Measurements from ENCODE around the gene VWA2.

Gene VWA2

DNA sequence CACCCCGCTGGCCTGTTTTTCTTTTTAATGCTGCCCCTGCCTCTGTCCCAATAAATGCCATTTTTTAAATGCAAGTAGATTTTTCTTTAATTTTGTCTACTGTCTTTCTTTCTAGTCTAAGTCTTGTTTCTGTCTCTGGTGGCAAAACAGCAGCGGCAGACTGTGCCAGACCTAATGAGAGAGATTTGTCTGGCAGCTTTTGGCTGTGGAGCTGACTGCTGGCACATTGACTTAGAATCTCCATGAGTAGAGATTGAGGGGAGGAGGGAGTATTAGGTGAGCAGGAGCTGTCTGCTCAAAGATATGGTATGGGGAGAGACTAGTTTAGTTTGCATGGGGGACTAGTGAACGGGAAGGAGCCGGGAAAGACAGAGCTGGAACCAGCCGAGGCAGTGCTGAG, 13.0 kb downstream of the VWA2 start:
- TF ChIP-seq ZC3H10 (CRISPR knock-in tag; IDR thresholded peaks at IDR 0.05), result no peak
- TF ChIP-seq RARB (CRISPR knock-in tag; IDR thresholded peaks at IDR 0.05), result no peak
- no peak for TF ChIP-seq PPARA (CRISPR knock-in tag; IDR thresholded peaks at IDR 0.05; ENCODE audit: borderline replicate concordance)
- TF ChIP-seq ZFP3 (CRISPR knock-in tag; IDR thresholded peaks at IDR 0.05), result no peak
- TF ChIP-seq ZNF8 (CRISPR knock-in tag; IDR thresholded peaks at IDR 0.05), result no peak
- no peak for TF ChIP-seq ZNF70 (CRISPR knock-in tag; IDR thresholded peaks at IDR 0.05)
- TF ChIP-seq, protein P1, sequence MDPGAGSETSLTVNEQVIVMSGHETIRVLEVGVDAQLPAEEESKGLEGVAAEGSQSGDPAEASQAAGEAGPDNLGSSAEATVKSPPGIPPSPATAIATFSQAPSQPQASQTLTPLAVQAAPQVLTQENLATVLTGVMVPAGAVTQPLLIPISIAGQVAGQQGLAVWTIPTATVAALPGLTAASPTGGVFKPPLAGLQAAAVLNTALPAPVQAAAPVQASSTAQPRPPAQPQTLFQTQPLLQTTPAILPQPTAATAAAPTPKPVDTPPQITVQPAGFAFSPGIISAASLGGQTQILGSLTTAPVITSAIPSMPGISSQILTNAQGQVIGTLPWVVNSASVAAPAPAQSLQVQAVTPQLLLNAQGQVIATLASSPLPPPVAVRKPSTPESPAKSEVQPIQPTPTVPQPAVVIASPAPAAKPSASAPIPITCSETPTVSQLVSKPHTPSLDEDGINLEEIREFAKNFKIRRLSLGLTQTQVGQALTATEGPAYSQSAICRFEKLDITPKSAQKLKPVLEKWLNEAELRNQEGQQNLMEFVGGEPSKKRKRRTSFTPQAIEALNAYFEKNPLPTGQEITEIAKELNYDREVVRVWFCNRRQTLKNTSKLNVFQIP (CRISPR knock-in tag; IDR thresholded peaks at IDR 0.05; ENCODE audit: borderline replicate concordance, low read depth), result no peak
- no peak for TF ChIP-seq TCF4 (CRISPR knock-in tag; IDR thresholded peaks at IDR 0.05; ENCODE audit: borderline replicate concordance)
- TF ChIP-seq TOX (CRISPR knock-in tag; IDR thresholded peaks at IDR 0.05; ENCODE audit: borderline replicate concordance), result no peak
- TF ChIP-seq ISL1 (CRISPR knock-in tag; IDR thresholded peaks at IDR 0.05), result no peak
- no peak for TF ChIP-seq ARNTL (CRISPR knock-in tag; IDR thresholded peaks at IDR 0.05; ENCODE audit: borderline replicate concordance, low read depth)
- TF ChIP-seq BACH2 (CRISPR knock-in tag; IDR thresholded peaks at IDR 0.05; ENCODE audit: borderline replicate concordance), result no peak
- TF ChIP-seq ZFP30 (CRISPR knock-in tag; IDR thresholded peaks at IDR 0.05), result no peak
- TF ChIP-seq, protein P2, sequence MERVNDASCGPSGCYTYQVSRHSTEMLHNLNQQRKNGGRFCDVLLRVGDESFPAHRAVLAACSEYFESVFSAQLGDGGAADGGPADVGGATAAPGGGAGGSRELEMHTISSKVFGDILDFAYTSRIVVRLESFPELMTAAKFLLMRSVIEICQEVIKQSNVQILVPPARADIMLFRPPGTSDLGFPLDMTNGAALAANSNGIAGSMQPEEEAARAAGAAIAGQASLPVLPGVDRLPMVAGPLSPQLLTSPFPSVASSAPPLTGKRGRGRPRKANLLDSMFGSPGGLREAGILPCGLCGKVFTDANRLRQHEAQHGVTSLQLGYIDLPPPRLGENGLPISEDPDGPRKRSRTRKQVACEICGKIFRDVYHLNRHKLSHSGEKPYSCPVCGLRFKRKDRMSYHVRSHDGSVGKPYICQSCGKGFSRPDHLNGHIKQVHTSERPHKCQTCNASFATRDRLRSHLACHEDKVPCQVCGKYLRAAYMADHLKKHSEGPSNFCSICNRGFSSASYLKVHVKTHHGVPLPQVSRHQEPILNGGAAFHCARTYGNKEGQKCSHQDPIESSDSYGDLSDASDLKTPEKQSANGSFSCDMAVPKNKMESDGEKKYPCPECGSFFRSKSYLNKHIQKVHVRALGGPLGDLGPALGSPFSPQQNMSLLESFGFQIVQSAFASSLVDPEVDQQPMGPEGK (CRISPR knock-in tag; IDR thresholded peaks at IDR 0.05; ENCODE audit: borderline replicate concordance), result no peak
- ATAC-seq, result no peak

DNA sequence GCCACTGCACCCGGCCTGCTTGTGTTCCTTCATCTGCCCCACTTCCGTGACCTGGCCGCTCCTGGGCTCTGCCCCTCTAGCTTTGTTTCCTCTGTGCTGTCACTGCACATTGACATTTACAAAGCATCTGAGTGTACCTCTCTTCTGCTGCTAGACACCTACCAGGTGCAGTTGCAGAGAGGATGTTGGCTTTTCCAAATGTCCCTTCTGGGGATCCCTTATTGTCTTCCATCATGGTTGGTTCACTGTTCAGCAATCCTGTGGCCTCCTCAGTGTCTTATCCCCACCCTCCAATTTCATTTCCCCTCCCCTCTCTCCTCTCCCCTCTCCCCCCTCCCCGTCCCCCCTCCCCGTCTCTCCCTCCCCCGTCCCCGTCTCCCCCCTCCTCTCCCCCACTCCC, 13.8 kb downstream of the VWA2 start:
- ATAC-seq, result peak; percentile 31; the same call in 2 of the 3 replicates
- TF ChIP-seq ZNF565 (CRISPR knock-in tag; conservative IDR thresholded peaks at IDR 0.05; ENCODE audit: low read depth), result no peak

DNA sequence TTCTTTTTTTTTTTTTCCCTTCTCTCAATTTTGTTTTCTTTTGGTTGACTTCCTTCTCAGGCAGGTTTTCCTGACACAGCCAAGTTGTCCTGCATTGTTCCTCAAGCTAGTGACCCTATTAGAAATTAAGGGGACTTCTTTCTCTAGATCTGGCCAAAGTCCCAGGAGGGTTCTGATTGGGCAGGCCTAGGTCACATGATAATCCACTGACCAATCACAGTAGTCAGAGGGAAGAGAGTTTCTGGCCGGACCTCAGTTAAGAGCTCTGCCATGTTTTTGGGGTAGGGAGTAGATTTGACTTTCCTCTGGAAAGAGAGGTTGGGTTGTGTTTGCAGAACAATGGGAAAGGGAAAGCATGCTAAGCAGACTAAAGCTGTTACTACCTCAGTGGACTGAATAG, 16.2 kb downstream of the VWA2 start:
- TF ChIP-seq GLIS3 (CRISPR knock-in tag; IDR thresholded peaks at IDR 0.05) (no peak), ESRRG (CRISPR knock-in tag; IDR thresholded peaks at IDR 0.05) (no peak), ZFP30 (CRISPR knock-in tag; IDR thresholded peaks at IDR 0.05) (no peak), ISL1 (CRISPR knock-in tag; IDR thresholded peaks at IDR 0.05) (no peak), ZC3H10 (CRISPR knock-in tag; IDR thresholded peaks at IDR 0.05) (no peak), ZNF565 (CRISPR knock-in tag; conservative IDR thresholded peaks at IDR 0.05; ENCODE audit: low read depth) (no peak), PPARA (CRISPR knock-in tag; IDR thresholded peaks at IDR 0.05; ENCODE audit: borderline replicate concordance) (no peak), ZNF70 (CRISPR knock-in tag; IDR thresholded peaks at IDR 0.05) (no peak), ZFP3 (CRISPR knock-in tag; IDR thresholded peaks at IDR 0.05) (no peak), OSR1 (CRISPR knock-in tag; IDR thresholded peaks at IDR 0.05) (no peak)
- TF ChIP-seq, protein P3, sequence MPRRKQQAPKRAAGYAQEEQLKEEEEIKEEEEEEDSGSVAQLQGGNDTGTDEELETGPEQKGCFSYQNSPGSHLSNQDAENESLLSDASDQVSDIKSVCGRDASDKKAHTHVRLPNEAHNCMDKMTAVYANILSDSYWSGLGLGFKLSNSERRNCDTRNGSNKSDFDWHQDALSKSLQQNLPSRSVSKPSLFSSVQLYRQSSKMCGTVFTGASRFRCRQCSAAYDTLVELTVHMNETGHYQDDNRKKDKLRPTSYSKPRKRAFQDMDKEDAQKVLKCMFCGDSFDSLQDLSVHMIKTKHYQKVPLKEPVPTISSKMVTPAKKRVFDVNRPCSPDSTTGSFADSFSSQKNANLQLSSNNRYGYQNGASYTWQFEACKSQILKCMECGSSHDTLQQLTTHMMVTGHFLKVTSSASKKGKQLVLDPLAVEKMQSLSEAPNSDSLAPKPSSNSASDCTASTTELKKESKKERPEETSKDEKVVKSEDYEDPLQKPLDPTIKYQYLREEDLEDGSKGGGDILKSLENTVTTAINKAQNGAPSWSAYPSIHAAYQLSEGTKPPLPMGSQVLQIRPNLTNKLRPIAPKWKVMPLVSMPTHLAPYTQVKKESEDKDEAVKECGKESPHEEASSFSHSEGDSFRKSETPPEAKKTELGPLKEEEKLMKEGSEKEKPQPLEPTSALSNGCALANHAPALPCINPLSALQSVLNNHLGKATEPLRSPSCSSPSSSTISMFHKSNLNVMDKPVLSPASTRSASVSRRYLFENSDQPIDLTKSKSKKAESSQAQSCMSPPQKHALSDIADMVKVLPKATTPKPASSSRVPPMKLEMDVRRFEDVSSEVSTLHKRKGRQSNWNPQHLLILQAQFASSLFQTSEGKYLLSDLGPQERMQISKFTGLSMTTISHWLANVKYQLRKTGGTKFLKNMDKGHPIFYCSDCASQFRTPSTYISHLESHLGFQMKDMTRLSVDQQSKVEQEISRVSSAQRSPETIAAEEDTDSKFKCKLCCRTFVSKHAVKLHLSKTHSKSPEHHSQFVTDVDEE (CRISPR knock-in tag; IDR thresholded peaks at IDR 0.05), result no peak
- TF ChIP-seq, protein P4, sequence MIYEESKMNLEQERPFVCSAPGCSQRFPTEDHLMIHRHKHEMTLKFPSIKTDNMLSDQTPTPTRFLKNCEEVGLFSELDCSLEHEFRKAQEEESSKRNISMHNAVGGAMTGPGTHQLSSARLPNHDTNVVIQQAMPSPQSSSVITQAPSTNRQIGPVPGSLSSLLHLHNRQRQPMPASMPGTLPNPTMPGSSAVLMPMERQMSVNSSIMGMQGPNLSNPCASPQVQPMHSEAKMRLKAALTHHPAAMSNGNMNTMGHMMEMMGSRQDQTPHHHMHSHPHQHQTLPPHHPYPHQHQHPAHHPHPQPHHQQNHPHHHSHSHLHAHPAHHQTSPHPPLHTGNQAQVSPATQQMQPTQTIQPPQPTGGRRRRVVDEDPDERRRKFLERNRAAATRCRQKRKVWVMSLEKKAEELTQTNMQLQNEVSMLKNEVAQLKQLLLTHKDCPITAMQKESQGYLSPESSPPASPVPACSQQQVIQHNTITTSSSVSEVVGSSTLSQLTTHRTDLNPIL (CRISPR knock-in tag; IDR thresholded peaks at IDR 0.05; ENCODE audit: low read depth), result no peak
- no peak for ATAC-seq

DNA sequence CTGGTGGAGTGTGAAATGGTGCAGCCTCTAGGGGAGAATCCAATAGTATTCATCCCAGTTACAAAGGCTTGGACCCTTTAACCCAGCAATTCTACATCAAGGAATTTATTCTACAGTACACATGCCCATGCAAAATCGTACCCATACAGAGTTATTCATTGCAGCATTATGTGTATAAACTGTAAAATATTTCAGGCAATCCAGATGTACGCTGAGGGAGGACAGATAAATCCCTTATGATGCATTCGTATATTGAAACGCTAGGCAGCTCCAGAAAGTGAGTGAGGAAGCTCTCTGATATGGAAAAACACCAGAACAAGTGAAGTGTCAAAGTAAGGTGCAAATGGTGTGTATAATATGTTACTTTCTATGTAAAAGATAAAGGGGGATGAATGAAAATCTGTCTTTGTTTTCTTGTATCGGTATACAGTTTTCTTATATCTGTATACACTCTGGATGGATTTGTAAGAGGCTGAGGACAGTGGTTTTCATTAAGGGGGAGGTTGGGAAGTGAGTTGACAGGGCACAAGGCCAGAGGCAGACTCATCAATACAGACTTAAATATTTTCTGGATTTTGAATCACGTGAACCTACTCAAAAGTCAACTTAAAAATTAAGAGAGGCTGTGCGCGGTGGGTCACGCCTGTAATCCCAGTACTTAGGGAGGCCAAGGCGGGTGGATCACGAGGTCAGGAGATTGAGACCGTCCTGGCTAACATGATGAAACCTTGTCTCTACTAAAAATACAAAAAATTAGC, 17.1 kb downstream of the VWA2 start:
- ATAC-seq, result no peak
- no peak for TF ChIP-seq TCF4 (CRISPR knock-in tag; IDR thresholded peaks at IDR 0.05; ENCODE audit: borderline replicate concordance)
- no peak for TF ChIP-seq PPARA (CRISPR knock-in tag; IDR thresholded peaks at IDR 0.05; ENCODE audit: borderline replicate concordance)
- TF ChIP-seq TOX (CRISPR knock-in tag; IDR thresholded peaks at IDR 0.05; ENCODE audit: borderline replicate concordance), result no peak
- TF ChIP-seq ZFP30 (CRISPR knock-in tag; IDR thresholded peaks at IDR 0.05), result no peak
- TF ChIP-seq ZC3H10 (CRISPR knock-in tag; IDR thresholded peaks at IDR 0.05), result no peak
- TF ChIP-seq, protein P1 (CRISPR knock-in tag; IDR thresholded peaks at IDR 0.05; ENCODE audit: borderline replicate concordance, low read depth), result no peak
- no peak for TF ChIP-seq GLIS3 (CRISPR knock-in tag; IDR thresholded peaks at IDR 0.05)
- TF ChIP-seq RARB (CRISPR knock-in tag; IDR thresholded peaks at IDR 0.05), result no peak
- TF ChIP-seq, protein P5, sequence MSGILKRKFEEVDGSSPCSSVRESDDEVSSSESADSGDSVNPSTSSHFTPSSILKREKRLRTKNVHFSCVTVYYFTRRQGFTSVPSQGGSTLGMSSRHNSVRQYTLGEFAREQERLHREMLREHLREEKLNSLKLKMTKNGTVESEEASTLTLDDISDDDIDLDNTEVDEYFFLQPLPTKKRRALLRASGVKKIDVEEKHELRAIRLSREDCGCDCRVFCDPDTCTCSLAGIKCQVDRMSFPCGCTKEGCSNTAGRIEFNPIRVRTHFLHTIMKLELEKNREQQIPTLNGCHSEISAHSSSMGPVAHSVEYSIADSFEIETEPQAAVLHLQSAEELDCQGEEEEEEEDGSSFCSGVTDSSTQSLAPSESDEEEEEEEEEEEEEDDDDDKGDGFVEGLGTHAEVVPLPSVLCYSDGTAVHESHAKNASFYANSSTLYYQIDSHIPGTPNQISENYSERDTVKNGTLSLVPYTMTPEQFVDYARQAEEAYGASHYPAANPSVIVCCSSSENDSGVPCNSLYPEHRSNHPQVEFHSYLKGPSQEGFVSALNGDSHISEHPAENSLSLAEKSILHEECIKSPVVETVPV (CRISPR knock-in tag; IDR thresholded peaks at IDR 0.05), result no peak
- no peak for TF ChIP-seq ZFP3 (CRISPR knock-in tag; IDR thresholded peaks at IDR 0.05)
- no peak for TF ChIP-seq BACH2 (CRISPR knock-in tag; IDR thresholded peaks at IDR 0.05; ENCODE audit: borderline replicate concordance)
- no peak for TF ChIP-seq ISL1 (CRISPR knock-in tag; IDR thresholded peaks at IDR 0.05)
- TF ChIP-seq OSR1 (CRISPR knock-in tag; IDR thresholded peaks at IDR 0.05), result no peak

Data from SK-N-SH treated with all-trans-retinoic acid at 6 μM for 48 hours (cell line).